Liver (tissue), 9 donors: ENCODE data around the gene NEAT1. TPM values are rescaled to one million over a fixed set of nuclear protein-coding genes. Genes with fewer than 3 reads are reported as not detected.
A peak's percentile ranks its signal among the peaks of the same experiment; 100 is the strongest.

ENCODE experiments used
- DNase-seq: peaks from one replicate; pipeline ENCODE4 v3.0.0-alpha.2; 2017; ENCODE audit warnings: low spot score
- H3K27ac ChIP-seq, 2 donors: one replicate each; pipeline ENCODE4 v1.7.0; 2013; ENCODE audit warnings: inconsistent platforms in 2 of 2, low read length in 2 of 2, control low read depth in 1 of 2, low read depth in 1 of 2, mild to moderate bottlenecking in 1 of 2
- H3K27me3 ChIP-seq, 4 donors: one replicate each; pipeline versions ENCODE4 v1.6.1 to v1.7.0; 2013; ENCODE audit warnings: low read length in 3 of 4, inconsistent platforms in 1 of 4, mild to moderate bottlenecking in 1 of 4, moderate library complexity in 1 of 4; ENCODE audit not compliant: control insufficient read depth in 4 of 4, insufficient read depth in 4 of 4
- H3K36me3 ChIP-seq, 4 donors: one replicate each; pipeline versions ENCODE4 v1.6.1 to v1.7.0; 2013; ENCODE audit warnings: low read length in 3 of 4, mild to moderate bottlenecking in 3 of 4, low read depth in 1 of 4, moderate library complexity in 1 of 4; ENCODE audit not compliant: control insufficient read depth in 4 of 4, insufficient read depth in 3 of 4
- H3K4me1 ChIP-seq, 4 donors: one replicate each; pipeline versions ENCODE4 v1.6.1 to v1.7.0; 2013; ENCODE audit warnings: low read length in 3 of 4, mild to moderate bottlenecking in 3 of 4, moderate library complexity in 1 of 4; ENCODE audit not compliant: control insufficient read depth in 4 of 4, insufficient read depth in 4 of 4
- H3K4me3 ChIP-seq, 3 donors: one replicate each; pipeline versions ENCODE4 v1.6.1 to v1.7.0; 2013; ENCODE audit warnings: low read length in 3 of 3, control low read depth in 1 of 3, low read depth in 1 of 3, mild to moderate bottlenecking in 1 of 3
- H3K9ac ChIP-seq, 2 donors: one replicate each; pipeline ENCODE4 v1.7.0; 2013; ENCODE audit warnings: low read length in 2 of 2, mild to moderate bottlenecking in 2 of 2, moderate library complexity in 2 of 2, control low read depth in 1 of 2, low read depth in 1 of 2
- H3K9me3 ChIP-seq, 4 donors: one replicate each; pipeline versions ENCODE4 v1.6.1 to v1.7.0; 2013; ENCODE audit warnings: low read length in 3 of 4; ENCODE audit not compliant: control insufficient read depth in 4 of 4
- EGR1 ChIP-seq, 2 donors: IDR thresholded peaks; 2 replicates each; pipeline ENCODE4 v1.6.1; 2016 to 2018; ENCODE audit warnings: antibody characterized with exemption in 2 of 2, low read depth in 2 of 2
- FOXA1 ChIP-seq: IDR thresholded peaks from 2 replicates; pipeline ENCODE4 v1.6.1; 2016; ENCODE audit warnings: antibody characterized with exemption
- FOXA2 ChIP-seq: IDR thresholded peaks from 2 replicates; pipeline ENCODE4 v1.6.1; 2016; ENCODE audit warnings: antibody characterized with exemption
- GABPA ChIP-seq, 2 donors: IDR thresholded peaks in 1 of 2; conservative IDR thresholded peaks in 1 of 2; 2 replicates each; pipeline ENCODE4 v1.6.1; 2016; ENCODE audit warnings: antibody characterized with exemption in 2 of 2, mild to moderate bottlenecking in 1 of 2, moderate library complexity in 1 of 2
- HNF4A ChIP-seq, 2 donors: conservative IDR thresholded peaks; 2 replicates each; pipeline ENCODE4 v1.6.1; 2016; ENCODE audit warnings: antibody characterized with exemption in 2 of 2, mild to moderate bottlenecking in 2 of 2
- HNF4G ChIP-seq: IDR thresholded peaks from 2 replicates; pipeline ENCODE4 v1.6.1; 2016; ENCODE audit warnings: antibody characterized with exemption
- JUND ChIP-seq, 2 donors: IDR thresholded peaks; 2 replicates each; pipeline ENCODE4 v1.6.1; 2016; ENCODE audit warnings: antibody characterized with exemption in 2 of 2
- NR2F2 ChIP-seq: IDR thresholded peaks from 2 replicates; pipeline ENCODE4 v1.6.1; 2016; ENCODE audit warnings: antibody characterized with exemption
- RAD21 ChIP-seq, 2 donors: IDR thresholded peaks; 2 replicates each; pipeline ENCODE4 v1.6.1; 2016; ENCODE audit warnings: antibody characterized with exemption in 2 of 2, mild to moderate bottlenecking in 2 of 2
- RXRA ChIP-seq, 2 donors: IDR thresholded peaks; 2 replicates each; pipeline ENCODE4 v1.6.1; 2017 to 2018; ENCODE audit warnings: antibody characterized with exemption in 2 of 2, mild to moderate bottlenecking in 1 of 2
- SP1 ChIP-seq: IDR thresholded peaks from 2 replicates; pipeline ENCODE4 v1.6.1; 2018; ENCODE audit warnings: antibody characterized with exemption, mild to moderate bottlenecking
- YY1 ChIP-seq: IDR thresholded peaks from 2 replicates; pipeline ENCODE4 v1.6.1; 2016; ENCODE audit warnings: antibody characterized with exemption, mild to moderate bottlenecking
- WGBS: extraction: QIAGEN DNeasy Blood & Tissue Kit; methylation state at CpG from one replicate; pipeline ENCODE4 v1.1.7; 2013; 5-methylcytosine and 5-hydroxymethylcytosine counted together
- polyA plus RNA-seq, 2 donors: library from polyadenylated mRNA; stranded (reverse) in 1 of 2; unstranded in 1 of 2; fragments of 200-250 nt in 1 of 2; fragments of >200 nt in 1 of 2; fragmentation: Nextera tagmentation in 1 of 2; extraction: Ambion mirVana in 1 of 2; gene quantifications; one replicate each; pipeline versions ENCODE4 v1.2.1 to v1.2.3, GENCODE V29; 2013 to 2015
- total RNA-seq, 2 donors: library from RNA; depleted of rRNA; stranded (reverse); fragments of >200 nt; gene quantifications; one replicate each; pipeline ENCODE4 v1.2.3, GENCODE V29; 2014
- TF ChIP-seq, protein P1 (sequence below): IDR thresholded peaks from 2 replicates; pipeline ENCODE4 v1.6.1; 2016; ENCODE audit warnings: antibody characterized with exemption, mild to moderate bottlenecking
- TF ChIP-seq, protein P2 (sequence below): fragments of 150-350 bp; IDR thresholded peaks from 2 replicates; pipeline ENCODE4 v1.5.1; 2017; ENCODE audit warnings: improper control_type of control experiment, low read depth, low read length; ENCODE audit not compliant: missing input control
- TF ChIP-seq, protein P3 (sequence below): IDR thresholded peaks from 2 replicates; pipeline ENCODE4 v1.6.1; 2016; ENCODE audit warnings: antibody characterized with exemption
- TF ChIP-seq, protein P4 (sequence below): IDR thresholded peaks from 2 replicates; pipeline ENCODE4 v1.6.1; 2016; ENCODE audit warnings: antibody characterized with exemption
- TF ChIP-seq, protein P5 (sequence below): IDR thresholded peaks from 2 replicates; pipeline ENCODE4 v1.6.1; 2016; ENCODE audit warnings: antibody characterized with exemption
- donor health status: healthy.
- donor health status: healthy.
- donor health status: healthy.
- donor health status: healthy.
- donor health status: healthy.

Gene NEAT1
- total and polyA plus RNA-seq, 4 donors = 29.6 to 1,968 (median 80.8) TPM

DNA sequence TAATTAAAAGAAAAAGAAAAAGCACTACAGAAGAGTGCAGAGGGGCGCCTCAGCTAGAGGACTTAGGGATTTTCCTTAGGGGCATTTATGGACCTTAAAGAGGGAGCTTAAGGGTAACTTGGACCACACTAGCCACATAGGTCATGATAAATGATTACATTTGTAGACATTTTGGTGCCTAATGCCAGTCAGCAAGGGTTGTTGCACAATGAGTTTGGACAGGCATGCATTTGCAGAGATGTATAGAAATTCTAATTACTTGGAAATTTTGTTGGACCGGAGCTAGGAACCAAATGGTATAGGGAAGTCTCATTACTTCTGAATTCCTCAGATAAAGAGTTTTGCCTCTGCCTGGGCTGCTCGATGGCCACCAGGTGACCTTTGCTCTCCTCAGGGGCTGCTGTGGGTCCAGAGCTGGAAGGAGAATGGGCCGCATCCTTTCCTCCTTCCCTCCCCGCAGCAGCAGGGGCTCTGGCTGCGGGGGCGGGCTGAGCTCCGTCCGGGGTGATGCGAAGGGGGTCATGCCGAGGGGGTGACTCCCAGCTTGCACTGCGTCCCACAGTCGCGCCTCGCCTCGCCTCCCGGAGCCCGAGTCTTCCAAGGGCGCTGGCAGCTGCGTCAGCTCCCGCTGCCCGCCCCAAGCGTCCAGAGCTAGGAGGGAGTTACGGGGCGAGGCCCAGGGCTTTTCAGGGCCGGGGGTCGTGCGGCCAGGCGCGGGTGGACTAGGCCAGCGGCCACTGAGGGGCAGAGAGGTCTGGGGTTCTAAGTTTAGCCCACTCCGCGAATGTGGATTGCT lies 56.0 kb downstream of the NEAT1 start:
- Histone ChIP-seq H3K9ac (peak overlapping the region; percentile 54 to 72), H3K36me3 (no peaks in the 10 kb centered on the region), H3K9me3 (no peaks in the 10 kb centered on the region), H3K27me3 (no peaks in the 10 kb centered on the region), H3K4me1 (peaks cover 7 to 27% (median 20%) of the 10 kb centered on the region in 4 donors), H3K4me3 (peak overlapping the region in 1 of 3 donors; percentile 3), H3K27ac (peak overlapping the region; percentile 92 to 93)
- TF ChIP-seq EGR1 (IDR thresholded peaks at IDR 0.05; ENCODE audit: low read depth in 2 of 2) (no peak), RXRA (IDR thresholded peaks at IDR 0.05) (peak in 1 of 2 donors; percentile 5)
- TF ChIP-seq, protein P1, sequence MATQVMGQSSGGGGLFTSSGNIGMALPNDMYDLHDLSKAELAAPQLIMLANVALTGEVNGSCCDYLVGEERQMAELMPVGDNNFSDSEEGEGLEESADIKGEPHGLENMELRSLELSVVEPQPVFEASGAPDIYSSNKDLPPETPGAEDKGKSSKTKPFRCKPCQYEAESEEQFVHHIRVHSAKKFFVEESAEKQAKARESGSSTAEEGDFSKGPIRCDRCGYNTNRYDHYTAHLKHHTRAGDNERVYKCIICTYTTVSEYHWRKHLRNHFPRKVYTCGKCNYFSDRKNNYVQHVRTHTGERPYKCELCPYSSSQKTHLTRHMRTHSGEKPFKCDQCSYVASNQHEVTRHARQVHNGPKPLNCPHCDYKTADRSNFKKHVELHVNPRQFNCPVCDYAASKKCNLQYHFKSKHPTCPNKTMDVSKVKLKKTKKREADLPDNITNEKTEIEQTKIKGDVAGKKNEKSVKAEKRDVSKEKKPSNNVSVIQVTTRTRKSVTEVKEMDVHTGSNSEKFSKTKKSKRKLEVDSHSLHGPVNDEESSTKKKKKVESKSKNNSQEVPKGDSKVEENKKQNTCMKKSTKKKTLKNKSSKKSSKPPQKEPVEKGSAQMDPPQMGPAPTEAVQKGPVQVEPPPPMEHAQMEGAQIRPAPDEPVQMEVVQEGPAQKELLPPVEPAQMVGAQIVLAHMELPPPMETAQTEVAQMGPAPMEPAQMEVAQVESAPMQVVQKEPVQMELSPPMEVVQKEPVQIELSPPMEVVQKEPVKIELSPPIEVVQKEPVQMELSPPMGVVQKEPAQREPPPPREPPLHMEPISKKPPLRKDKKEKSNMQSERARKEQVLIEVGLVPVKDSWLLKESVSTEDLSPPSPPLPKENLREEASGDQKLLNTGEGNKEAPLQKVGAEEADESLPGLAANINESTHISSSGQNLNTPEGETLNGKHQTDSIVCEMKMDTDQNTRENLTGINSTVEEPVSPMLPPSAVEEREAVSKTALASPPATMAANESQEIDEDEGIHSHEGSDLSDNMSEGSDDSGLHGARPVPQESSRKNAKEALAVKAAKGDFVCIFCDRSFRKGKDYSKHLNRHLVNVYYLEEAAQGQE = no peak
- 42% methylated on average over 33 of the region's 33 CpGs for WGBS
- no peak for DNase-seq

DNA sequence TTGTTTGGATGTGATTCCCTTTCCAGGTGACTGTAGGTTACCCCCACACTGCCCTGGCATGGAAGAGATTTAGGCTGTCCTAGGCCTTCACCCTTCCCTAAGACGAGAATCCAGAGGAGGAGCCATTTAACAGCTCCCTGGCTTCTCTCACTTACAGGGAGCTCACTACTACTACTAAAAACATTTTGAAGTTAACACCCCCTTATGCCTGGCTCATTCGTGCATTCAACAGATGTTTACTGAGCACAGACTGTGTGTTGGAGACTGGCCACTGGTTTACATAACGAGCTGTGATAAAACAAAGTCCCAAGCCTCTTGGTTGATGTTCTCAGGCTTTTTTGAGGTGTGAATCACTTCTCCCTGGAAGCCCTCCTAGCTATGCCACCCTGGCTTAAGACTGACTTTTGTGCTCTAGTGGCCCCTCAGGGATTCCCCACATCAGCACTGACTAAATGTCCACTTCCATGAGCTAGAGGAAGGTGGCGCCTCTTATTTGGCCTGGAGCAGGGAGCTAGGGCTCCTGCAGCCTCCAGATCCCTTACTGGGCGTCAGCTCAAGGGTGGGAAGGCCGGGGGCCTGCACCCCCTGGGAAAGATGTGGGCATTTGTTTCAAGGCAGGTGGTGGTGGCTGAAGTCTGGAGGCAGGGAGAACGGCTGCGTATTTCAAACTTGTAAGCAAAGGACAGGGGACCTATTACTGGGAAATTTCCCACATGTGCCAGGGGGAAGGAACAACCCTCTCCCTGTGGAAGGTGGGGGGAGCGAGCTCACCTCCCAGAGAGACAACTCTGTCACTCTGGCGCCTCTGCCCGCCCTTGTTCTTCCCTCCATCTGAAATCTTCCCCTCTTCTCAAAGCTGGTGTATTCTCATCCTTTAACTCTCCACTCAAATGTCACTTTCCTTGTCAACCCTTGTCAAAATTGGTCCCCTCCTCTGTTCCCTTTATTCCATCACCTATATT lies 56.9 kb downstream of the NEAT1 start:
- WGBS = 62% methylated on average over 11 of the region's 11 CpGs
- Histone ChIP-seq H3K36me3 (no peaks in the 10 kb centered on the region), H3K4me1 (peaks cover 7 to 27% (median 20%) of the 10 kb centered on the region in 4 donors), H3K27ac (peak overlapping the region; percentile 92 to 93), H3K9ac (peak overlapping the region; percentile 40 to 72), H3K9me3 (no peaks in the 10 kb centered on the region), H3K4me3 (peak overlapping the region in 1 of 3 donors; percentile 3), H3K27me3 (no peaks in the 10 kb centered on the region)
- no peak for DNase-seq
- TF ChIP-seq FOXA2 (peak; percentile 91), FOXA1 (peak; percentile 74), RAD21 (IDR thresholded peaks at IDR 0.05) (peak in 1 of 2 donors; percentile 30), YY1 (peak; percentile 27), NR2F2 (no peak), RXRA (IDR thresholded peaks at IDR 0.05) (peak in 1 of 2 donors; percentile 45), HNF4G (no peak), GABPA (IDR thresholded peaks at IDR 0.05 in 1 of 2, conservative IDR thresholded peaks at IDR 0.05 in 1 of 2) (no peak), HNF4A (conservative IDR thresholded peaks at IDR 0.05) (peak; percentile 49 to 61), JUND (IDR thresholded peaks at IDR 0.05) (peak in 1 of 2 donors; percentile 24), EGR1 (IDR thresholded peaks at IDR 0.05; ENCODE audit: low read depth in 2 of 2) (no peak), SP1 (peak; percentile 53)
- TF ChIP-seq, protein P2, sequence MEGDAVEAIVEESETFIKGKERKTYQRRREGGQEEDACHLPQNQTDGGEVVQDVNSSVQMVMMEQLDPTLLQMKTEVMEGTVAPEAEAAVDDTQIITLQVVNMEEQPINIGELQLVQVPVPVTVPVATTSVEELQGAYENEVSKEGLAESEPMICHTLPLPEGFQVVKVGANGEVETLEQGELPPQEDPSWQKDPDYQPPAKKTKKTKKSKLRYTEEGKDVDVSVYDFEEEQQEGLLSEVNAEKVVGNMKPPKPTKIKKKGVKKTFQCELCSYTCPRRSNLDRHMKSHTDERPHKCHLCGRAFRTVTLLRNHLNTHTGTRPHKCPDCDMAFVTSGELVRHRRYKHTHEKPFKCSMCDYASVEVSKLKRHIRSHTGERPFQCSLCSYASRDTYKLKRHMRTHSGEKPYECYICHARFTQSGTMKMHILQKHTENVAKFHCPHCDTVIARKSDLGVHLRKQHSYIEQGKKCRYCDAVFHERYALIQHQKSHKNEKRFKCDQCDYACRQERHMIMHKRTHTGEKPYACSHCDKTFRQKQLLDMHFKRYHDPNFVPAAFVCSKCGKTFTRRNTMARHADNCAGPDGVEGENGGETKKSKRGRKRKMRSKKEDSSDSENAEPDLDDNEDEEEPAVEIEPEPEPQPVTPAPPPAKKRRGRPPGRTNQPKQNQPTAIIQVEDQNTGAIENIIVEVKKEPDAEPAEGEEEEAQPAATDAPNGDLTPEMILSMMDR = no peak
- TF ChIP-seq, protein P3, sequence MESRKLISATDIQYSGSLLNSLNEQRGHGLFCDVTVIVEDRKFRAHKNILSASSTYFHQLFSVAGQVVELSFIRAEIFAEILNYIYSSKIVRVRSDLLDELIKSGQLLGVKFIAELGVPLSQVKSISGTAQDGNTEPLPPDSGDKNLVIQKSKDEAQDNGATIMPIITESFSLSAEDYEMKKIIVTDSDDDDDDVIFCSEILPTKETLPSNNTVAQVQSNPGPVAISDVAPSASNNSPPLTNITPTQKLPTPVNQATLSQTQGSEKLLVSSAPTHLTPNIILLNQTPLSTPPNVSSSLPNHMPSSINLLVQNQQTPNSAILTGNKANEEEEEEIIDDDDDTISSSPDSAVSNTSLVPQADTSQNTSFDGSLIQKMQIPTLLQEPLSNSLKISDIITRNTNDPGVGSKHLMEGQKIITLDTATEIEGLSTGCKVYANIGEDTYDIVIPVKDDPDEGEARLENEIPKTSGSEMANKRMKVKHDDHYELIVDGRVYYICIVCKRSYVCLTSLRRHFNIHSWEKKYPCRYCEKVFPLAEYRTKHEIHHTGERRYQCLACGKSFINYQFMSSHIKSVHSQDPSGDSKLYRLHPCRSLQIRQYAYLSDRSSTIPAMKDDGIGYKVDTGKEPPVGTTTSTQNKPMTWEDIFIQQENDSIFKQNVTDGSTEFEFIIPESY = peak; percentile 22
- TF ChIP-seq, protein P4, sequence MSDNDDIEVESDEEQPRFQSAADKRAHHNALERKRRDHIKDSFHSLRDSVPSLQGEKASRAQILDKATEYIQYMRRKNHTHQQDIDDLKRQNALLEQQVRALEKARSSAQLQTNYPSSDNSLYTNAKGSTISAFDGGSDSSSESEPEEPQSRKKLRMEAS = peak; percentile 27
- TF ChIP-seq, protein P1 = peak; percentile 55
- TF ChIP-seq, protein P5, sequence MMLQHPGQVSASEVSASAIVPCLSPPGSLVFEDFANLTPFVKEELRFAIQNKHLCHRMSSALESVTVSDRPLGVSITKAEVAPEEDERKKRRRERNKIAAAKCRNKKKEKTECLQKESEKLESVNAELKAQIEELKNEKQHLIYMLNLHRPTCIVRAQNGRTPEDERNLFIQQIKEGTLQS = no peak
